Measurements from ENCODE around the gene RABL6.
"Not testable (repeated sequence)": the region's sequence is repeated elsewhere in the genome, so short reads cannot be mapped to it uniquely, and the experiment has no call there.

DNA sequence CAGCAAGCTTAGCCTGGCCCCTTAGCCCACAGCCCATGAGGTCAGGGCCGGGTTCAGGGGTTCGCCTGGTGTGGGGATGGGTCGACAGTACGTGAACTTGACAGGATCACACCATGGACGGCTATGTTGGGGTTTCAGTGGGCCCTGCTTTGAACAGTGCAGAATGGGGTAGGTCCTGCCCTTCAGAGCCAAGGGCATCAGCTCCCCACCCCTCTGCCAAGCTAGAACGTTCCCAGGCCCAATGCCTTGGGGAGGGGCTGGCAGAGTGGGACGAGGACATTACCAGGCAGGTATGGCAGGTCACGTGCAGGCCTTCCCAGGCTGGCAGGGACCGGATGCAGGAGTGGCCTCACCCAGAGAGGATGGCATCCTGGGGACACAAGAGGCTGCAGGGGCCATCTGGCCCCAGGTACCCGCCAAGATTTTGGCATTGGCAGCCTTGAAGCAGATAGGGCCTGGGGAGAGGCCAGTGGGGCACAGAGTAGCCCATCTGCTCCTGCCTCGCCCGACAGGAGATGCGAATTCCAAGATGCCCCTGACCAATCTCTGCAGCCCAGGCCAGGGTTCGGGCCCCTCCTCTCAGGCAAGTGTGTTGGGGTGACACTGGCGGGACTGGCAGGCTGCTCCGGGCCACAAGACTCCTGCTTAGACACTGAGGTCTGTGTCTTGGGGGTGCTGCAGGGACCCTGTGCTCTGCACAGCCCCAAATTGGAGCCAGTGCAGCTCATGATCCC, 34.1 kb downstream of the RABL6 start:
- TF ChIP-seq, protein P1, sequence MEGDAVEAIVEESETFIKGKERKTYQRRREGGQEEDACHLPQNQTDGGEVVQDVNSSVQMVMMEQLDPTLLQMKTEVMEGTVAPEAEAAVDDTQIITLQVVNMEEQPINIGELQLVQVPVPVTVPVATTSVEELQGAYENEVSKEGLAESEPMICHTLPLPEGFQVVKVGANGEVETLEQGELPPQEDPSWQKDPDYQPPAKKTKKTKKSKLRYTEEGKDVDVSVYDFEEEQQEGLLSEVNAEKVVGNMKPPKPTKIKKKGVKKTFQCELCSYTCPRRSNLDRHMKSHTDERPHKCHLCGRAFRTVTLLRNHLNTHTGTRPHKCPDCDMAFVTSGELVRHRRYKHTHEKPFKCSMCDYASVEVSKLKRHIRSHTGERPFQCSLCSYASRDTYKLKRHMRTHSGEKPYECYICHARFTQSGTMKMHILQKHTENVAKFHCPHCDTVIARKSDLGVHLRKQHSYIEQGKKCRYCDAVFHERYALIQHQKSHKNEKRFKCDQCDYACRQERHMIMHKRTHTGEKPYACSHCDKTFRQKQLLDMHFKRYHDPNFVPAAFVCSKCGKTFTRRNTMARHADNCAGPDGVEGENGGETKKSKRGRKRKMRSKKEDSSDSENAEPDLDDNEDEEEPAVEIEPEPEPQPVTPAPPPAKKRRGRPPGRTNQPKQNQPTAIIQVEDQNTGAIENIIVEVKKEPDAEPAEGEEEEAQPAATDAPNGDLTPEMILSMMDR (IDR thresholded peaks at IDR 0.05; ENCODE audit: insufficient read depth, low read length), result not testable (repeated sequence)
- not testable (repeated sequence) for TF ChIP-seq POLR2AphosphoS5 (IDR thresholded peaks at IDR 0.05; ENCODE audit: low read depth); GABPA (IDR thresholded peaks at IDR 0.05; ENCODE audit: low read depth); SPI1 (IDR thresholded peaks at IDR 0.05; ENCODE audit: borderline replicate concordance, low read depth)
- TF ChIP-seq, protein P2, sequence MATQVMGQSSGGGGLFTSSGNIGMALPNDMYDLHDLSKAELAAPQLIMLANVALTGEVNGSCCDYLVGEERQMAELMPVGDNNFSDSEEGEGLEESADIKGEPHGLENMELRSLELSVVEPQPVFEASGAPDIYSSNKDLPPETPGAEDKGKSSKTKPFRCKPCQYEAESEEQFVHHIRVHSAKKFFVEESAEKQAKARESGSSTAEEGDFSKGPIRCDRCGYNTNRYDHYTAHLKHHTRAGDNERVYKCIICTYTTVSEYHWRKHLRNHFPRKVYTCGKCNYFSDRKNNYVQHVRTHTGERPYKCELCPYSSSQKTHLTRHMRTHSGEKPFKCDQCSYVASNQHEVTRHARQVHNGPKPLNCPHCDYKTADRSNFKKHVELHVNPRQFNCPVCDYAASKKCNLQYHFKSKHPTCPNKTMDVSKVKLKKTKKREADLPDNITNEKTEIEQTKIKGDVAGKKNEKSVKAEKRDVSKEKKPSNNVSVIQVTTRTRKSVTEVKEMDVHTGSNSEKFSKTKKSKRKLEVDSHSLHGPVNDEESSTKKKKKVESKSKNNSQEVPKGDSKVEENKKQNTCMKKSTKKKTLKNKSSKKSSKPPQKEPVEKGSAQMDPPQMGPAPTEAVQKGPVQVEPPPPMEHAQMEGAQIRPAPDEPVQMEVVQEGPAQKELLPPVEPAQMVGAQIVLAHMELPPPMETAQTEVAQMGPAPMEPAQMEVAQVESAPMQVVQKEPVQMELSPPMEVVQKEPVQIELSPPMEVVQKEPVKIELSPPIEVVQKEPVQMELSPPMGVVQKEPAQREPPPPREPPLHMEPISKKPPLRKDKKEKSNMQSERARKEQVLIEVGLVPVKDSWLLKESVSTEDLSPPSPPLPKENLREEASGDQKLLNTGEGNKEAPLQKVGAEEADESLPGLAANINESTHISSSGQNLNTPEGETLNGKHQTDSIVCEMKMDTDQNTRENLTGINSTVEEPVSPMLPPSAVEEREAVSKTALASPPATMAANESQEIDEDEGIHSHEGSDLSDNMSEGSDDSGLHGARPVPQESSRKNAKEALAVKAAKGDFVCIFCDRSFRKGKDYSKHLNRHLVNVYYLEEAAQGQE (IDR thresholded peaks at IDR 0.05; ENCODE audit: insufficient replicate concordance, low read depth), result not testable (repeated sequence)
